HG03196 (cell line): Measurements from ENCODE around the gene TFR2.

ENCODE experiments used
- ATAC-seq: cut with Tn5 transposase; IDR thresholded peaks from one replicate; pipeline ENCODE4 v1.9.1; 2021; ENCODE audit not compliant: unreplicated experiment

TFR2 gene

DNA sequence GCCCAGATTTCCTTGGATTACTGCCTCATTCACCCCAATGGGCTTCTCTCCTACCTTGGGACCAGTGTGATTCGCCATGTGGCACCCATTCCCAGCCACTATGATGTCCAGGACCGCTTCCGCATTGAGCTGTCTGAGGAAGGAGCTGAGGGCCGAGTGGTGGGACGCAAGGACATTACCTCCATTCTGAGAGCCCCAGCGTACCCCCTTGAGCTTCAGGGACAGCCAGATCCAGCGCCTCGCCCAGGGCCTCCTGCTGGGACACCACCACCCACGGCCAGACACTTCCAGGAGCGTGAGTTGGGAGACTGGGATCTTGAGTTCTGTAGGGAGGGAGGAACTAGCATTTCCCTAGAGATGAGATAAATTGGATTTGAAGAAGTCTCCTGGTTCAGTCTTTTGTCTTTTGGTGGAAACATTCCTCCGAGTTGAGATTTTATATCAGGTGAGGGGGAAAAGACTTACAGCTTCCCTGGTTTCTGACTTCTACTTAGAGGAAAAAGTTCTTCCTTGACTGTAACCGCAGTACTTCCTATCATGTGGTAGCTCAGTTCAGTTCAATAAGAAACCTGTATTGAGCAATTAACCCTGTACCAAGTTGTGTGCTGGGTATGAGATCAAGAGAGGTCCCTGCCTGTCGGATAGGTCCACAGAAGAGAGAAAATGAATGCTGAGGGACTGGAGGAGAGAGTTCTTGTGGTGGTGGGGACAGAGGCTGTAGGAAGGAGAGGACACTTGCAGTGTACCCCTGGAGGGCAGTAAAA lies 27.8 kb downstream of the TFR2 start:
- ATAC-seq, result no peak

DNA sequence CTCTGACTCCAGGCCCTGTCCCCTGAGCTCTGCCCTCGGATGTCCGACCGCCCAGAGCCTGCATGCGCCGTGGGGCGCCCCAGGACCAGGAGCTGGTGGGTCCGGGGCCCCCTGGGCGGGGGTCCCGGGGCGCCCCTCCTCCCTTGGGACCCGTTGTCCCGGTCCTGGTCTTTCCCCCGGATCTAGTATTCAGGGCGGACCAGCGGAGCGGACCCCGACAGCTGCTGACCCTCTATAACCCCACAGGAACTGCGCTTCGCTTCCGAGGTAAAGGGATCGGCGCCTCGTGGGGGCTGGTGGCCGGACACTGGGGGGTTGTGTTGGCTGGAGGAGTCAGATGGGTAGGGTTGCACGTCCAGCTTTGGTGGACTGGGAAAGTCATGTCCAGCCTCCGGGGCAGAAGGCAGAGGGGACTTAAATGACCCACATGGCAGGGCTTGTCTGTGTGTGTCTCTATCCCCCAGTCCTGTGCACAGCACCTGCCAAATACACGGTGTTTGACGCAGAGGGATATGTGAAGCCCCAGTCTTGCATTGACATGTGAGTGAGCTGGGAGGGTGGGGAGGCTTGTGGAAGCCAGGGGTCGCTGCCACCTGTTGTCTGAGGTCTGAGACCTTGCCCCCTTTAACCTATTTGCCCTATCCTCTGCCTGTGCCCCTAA lies 28.5 kb downstream of the TFR2 start:
- peak; percentile 5 for ATAC-seq

DNA sequence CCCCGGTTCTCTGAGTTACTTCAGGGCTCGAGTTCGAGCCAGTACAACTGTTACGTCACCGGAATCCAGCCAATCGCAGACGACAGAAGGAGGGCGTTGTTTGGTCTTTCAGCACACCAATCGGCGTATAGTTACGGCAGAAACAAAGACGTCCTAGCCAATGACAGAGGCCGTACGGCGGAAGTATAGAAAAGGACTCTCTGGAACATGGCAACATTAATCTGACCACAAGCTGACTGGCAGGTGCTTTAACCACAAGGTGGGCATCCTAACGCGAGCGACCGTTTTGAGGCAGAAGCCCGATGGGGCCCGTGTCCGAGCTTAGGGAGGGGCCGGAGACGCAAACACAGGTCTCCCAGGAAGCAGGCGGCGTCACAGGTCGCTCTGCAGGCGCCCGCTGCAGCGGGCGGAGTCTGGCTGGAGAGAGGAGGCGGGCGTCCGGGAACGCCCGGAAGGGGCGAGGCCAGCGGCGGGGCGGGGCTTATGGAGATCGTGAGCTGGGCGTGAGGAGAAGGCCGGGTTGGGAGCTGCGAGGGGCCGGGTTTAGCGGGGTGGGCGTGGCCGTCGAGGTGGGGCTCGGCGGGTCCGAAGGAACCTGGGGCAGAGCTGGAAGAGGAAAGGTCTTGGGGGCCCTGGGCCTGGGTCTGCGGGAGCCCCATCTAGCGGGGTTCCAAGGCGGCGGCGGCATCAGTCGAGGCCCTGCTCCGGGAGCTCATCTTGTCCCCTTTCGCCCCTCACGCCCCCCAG lies 29.2 kb downstream of the TFR2 start, which contains the start of gene MOSPD3:
TSS of gene MOSPD3 (plus strand) at position 558 of the 747 bp plus-strand sequence. CDS start 252 bp downstream, outside the sequence.
- ATAC-seq, result peak; percentile 92

DNA sequence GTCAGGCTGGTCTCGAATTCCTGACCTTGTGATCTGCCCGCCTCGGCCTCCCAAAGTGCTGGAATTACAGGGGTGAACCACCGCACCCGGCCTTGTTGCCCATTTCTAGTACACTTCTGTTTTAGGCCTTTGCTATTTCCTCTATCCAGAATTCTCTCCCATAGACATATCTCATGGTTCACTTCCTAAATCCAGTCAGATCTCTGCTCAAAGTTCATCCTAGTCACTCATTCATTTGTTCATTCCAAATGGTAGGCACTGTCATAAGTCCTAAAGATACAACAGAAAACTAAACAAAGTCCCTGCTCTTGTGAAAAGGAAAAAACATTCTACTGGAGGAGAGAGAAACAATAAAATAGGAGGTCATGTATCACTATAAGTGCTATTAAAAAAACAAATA lies 31.4 kb downstream of the TFR2 start:
- no peak for ATAC-seq

DNA sequence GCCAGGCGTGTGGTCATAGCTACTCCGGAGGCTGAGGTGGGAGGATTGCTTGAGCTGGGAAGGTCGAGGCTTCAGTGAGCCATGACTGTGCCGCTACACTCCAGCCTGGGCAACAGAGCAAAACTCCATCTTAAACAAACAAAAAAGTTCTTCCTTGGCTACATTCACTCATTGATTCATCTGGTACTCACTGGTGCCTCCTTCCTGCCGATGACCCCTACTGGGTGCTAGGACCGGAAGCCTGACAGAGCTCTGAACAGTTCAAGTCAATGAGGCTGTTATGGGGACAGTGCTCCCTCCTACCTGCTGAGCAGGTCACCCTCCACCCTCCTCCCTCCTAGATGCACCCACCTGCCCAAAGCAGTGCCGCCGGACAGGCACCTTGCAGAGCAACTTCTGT lies 34.2 kb downstream of the TFR2 start:
- ATAC-seq, result no peak

DNA sequence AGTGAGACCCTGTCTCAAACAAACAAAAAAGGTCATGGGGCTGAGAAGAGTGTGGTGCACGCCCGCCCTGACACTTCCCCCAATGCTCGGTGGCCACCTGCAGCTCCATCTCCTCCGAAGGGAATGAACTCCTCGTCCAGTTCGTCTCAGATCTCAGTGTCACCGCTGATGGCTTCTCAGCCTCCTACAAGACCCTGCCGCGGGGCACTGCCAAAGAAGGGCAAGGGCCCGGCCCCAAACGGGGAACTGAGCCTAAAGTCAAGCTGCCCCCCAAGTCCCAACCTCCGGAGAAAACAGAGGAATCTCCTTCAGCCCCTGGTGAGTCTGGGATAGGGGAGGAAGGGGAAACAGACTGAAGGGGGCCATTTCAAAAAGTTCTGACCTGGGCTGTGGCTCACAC lies 35.0 kb downstream of the TFR2 start:
- ATAC-seq, result no peak

DNA sequence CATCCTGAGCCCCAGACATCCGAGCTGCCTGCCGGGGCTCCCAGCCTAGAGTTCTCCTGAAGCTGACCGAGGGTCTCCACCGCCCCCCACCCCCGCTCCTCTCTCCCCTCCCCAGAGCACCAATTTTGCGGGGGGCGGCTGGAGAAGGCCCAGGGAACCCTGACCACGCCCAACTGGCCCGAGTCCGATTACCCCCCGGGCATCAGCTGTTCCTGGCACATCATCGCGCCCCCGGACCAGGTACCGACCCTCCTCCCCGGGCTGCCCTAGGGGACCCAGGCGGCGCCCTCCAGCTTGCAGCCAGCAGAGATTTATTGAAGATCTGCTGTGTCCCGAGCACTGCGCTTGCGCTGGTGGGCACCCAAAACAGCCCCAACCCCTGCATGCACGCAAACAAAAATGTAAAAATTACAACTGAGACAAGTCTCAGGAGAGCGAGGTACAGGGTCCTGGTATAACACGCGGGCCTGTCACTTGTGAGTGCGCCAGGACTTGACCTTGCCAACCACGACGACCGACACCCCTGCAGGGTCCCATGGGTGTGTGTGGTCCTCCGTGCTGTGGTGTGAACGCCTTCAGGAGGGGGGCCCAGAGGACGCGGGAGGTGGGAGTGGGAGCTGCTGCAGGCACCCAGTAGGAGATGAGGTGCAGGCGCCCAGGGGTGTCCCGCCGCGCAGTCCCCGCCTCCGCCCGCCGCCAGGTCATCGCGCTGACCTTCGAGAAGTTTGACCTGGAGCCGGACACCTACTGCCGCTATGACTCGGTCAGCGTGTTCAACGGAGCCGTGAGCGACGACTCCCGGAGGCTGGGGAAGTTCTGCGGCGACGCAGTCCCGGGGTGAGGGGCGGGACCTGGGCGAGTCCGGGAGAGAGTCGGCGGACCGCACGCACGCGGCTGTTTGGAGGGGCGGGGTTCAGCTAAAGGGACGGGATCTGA lies 36.1 kb downstream of the TFR2 start:
- peak; percentile 11 for ATAC-seq

DNA sequence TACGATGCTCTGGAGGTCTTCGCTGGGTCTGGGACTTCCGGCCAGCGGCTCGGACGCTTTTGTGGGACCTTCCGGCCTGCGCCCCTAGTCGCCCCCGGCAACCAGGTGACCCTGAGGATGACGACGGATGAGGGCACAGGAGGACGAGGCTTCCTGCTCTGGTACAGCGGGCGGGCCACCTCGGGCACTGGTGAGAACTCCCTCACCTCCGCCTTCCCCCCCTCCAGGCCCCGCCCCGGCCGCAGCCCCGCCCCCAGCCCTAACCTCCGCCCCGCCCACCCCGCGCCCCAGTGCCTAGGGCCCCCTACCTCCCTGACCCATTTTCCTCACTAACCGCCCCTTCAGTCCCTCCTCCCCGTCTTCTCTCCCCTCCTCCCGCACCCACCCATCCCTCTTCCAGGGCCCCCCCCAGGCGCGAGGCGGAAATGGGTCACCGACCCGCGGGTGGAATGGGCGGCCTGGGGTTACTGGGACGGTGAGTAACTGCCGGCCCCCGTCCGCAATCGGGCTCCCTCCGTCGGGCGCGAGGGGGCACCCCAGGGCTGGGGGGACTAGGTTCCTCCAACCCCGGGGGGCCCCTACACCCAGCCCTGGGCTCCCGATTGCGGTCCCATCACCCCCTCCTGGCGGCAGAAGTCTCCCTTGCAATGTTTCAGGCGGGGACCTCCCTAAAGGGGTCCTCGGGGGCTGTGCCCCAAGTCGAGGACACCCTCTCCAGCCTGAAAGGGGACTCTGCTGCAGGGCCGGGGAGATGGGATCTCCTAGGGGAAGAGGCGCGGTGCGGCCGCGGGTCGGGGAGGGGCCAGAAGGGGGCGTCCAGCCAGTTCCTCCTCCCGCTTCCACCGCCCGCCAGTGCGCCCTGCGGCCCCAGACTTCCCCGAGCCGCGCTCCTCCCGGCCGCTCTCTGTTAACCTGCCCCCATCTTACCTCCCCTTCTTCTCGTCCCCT lies 37.0 kb downstream of the TFR2 start:
- ATAC-seq, result peak; percentile 47

DNA sequence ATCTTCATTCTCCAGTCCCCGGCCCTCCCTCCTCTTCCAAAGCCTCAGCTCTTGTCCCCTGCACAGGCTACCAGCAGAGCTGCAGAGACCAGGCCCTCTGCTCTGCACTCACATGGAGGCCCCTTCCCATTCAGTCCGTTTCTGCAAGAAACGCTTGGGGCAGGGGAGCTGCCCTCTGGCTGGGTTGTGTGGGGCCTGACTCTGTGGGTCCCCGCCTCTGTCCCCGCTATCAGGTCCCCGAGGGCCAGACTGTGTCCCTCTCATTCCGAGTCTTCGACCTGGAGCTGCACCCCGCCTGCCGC lies 37.7 kb downstream of the TFR2 start:
- no peak for ATAC-seq

DNA sequence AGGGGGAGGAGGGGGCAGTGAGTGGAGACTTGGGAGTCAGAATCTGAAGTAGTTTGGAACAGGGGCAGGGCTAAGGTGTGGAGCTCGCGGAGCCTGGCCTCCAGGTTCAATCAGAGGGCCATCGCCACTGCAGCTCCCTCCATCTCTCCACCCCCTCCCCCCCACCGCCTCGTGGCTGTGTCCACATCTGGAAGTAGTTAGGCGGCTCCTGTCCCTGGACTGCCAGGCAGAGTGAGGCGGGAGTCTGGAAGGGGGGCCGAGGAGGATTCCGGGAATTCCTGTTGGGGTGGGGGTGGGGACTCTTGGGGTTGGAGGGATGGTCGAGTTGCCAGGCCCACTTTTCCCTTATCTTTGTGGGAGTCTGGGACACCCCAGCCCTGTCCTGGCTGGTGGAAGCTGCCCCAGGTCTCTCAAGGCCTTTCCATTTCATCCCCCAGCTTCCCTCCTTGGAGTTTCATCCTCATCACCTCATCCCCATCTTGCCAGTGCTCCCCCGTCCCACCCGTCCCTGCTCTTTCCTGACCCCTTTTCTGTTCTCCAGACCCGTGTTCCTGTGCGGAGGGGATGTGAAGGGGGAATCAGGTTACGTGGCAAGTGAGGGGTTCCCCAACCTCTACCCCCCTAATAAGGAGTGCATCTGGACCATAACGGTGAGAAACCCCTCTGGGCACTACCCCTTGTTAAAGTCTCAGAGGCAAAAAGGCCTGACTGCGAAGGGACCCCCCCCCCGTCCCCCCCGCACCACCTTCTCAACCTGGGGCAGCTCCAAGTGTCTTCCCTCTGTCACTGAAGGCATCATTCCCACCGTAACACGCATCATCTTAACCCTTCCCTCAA lies 38.2 kb downstream of the TFR2 start:
- ATAC-seq, result no peak

DNA sequence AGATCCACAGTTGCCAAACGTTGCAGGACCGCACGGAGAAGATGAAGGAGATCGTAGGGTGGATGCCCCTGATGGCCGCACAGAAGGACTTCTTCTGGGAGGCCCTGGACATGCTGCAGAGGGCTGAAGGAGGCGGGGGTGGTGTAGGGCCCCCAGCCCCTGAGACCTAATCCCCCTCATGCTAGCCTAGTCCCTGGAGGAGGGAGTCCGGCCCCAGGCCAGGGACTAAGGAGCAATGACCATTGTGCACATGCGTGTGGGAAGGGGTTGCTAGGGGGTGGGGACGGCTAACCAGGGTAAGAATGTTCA lies 40.7 kb downstream of the TFR2 start:
- no peak for ATAC-seq

DNA sequence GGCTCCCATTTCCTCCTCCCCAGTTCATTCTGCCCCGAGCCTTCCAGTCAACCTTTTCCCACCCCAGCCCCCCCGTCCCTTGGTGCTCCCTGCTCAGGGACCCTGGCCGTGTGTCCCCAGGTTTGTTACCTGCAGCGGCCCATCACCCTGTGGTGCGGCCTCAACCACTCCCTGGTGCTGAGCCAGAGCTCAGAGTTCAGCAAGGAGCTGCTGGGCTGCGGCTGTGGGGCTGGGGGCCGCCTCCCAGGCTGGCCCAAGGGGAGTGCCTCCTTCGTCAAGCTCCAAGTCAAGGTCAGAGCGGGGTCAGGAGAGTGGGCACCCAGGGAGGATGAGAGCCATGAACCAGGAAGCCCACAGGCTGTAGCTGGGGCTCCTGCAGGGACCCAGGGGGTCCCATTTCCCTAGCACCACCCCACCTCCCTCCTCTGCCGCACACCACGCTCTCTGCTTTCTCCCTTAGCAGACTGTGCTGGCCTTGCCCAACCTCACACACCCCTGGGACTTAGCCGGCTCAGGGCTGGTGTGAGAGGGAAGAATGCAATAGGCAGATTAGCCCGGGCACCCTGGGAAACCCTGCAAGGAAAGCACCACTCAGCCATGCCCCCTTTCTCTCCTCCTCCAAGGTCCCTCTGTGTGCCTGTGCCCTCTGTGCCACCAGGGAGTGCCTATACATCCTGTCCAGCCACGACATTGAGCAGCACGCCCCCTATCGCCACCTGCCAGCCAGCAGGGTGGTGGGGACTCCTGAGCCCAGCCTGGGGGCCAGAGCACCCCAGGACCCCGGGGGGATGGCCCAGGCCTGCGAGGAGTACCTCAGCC lies 41.2 kb downstream of the TFR2 start:
- ATAC-seq, result no peak

DNA sequence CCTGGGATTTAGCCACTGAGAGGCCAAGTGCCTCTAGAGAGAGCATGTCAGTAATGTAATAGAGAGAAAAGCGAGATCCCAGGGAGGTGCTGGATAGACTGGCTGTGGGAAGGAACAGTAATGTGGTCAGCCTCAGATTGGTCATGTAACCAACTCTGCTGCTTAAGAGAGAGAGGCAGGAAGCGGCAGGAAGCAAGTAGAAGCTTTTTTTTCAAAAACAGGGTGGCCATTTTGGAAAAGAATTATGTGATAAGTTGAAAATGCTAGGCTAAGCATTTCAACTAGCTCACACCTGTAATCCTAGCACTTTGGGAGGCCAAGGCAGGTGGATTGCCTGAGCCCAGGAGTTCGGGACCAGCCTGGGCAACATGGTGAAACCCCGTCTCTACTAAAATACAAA lies 42.9 kb downstream of the TFR2 start:
- no peak for ATAC-seq

DNA sequence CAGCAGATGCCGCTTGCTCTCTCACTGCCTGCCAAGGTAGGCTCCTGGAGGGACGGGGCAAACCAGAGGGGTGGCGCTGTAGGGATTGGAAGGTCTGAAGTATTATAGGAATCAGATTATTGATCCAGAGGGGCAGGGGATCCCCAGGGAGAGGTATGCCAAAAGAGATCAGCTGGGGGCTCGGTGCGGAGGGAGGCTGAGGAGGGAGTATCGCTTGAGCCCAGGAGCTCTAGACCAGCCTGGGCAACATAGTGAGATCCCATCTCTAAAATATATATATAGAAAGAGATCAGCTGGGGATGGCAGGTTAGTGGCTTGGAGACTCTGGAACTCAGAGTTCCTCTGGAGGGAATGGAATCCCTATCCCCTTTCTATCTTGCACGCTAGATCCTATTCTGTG lies 46.2 kb downstream of the TFR2 start:
- no peak for ATAC-seq

DNA sequence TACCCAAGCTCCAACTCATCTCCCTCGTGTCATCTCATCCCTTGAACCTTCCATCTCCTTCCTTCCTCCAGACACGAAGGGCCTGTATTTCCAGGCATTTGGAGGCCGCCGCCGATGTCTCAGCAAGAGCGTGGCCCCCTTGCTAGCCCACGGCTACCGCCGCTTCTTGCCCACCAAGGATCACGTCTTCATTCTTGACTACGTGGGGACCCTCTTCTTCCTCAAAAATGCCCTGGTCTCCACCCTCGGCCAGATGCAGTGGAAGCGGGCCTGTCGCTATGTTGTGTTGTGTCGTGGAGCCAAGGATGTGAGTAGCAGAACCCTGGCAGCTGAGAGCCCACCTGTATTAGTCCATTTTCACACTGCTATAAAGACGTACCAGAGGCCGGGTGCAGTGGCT lies 49.8 kb downstream of the TFR2 start:
- no peak for ATAC-seq

DNA sequence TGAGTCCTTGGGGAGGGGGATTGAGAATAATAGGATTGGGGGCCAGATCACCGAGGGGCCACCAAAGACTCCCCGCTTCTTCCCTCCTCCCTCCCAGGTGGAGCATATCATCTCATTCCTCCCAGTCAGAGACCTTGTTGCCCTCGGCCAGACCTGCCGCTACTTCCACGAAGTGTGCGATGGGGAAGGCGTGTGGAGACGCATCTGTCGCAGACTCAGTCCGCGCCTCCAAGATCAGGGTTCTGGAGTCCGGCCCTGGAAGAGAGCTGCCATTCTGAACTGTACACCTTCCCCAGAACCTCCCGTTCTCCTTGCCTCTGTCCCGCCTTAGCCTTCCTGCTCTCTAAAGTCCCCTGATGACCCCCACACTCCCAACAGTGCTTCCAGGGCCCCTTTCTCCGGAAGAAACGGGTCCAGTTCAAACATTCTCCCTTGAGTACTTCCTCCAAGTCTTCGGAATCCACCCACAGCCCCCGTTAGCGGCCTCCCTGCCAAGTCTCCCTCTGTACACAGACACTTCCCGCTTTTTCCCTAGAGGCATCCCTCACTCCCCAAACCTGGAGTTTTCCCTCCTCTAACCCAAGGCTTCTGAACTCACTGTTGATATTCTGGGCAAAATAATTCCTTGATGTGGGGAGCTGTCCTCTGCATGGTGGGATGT lies 51.1 kb downstream of the TFR2 start:
- no peak for ATAC-seq

DNA sequence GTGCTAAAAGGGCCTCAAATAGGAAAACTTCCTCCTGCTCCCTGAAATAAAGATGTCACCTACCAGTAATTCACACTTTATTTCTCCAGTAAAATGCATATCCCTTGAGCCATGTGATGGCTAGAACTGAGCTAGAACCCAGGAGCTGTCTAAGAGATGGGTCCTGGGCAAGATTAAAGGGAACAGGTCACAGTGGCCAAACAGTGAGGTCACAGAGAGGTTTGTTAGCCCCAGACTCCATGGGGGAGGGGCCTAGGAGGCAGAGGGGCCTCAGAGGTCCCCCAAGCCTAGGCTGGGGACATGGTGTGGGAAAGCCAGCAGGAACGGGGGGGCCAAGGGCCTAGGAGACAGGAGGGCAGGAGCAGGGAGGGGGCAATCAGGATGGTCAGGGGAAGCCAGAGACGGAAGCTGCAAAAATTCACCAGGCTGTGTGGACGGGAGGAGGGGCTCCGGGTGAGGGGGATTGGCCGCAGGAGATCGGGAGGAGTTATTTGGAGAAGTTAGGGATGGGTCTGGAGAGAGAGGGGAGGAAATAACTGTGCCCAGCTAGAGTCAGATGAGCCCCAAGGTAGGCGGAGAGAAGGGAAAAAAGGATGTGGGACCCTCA lies 51.9 kb downstream of the TFR2 start:
- ATAC-seq, result no peak
